GM18519 (cell line): ENCODE measurements around the gene IMMP2L.

Source experiments
- ATAC-seq: cut with Tn5 transposase; IDR thresholded peaks from one replicate; pipeline ENCODE4 v1.9.1; 2021; ENCODE audit warnings: mild to moderate bottlenecking, moderate library complexity; ENCODE audit not compliant: unreplicated experiment, low FRiP score

Gene IMMP2L

DNA sequence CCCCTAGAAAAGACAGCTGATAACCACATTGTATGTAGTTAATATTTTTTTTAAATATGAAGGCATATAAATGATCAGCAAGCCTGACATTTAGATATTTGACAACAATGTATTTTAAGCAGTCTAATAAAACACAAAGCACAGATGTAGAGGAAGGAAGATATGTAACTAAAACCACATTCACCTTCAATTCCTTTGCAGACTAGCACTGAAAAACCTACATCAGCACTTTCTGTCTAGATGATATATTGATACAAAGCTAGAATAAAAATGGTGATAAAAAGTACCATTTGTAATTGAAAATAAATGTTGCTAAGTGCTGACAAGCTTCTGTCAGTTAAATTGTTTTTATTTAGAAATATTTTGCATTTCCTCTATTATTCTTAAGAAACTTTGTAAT lies 153.6 kb downstream of the IMMP2L start:
- ATAC-seq, result no peak

DNA sequence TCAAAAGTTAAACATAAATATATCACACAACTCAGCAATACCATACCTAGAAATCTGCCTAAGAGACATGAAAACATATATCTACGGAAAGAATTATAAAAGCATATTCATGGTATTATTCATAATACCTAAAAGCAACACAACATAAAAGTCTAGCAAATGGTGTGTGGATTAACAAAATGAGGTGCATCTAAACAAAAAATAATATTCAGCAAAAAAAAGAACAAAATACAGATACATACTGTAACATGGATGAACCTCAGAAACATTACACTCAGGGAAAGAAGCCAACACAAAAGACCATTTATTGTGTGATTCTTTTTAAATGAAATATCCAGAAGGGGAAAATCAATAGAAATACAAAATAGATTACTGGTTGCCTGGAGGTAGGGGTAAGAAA lies 155.0 kb downstream of the IMMP2L start:
- ATAC-seq, result no peak

DNA sequence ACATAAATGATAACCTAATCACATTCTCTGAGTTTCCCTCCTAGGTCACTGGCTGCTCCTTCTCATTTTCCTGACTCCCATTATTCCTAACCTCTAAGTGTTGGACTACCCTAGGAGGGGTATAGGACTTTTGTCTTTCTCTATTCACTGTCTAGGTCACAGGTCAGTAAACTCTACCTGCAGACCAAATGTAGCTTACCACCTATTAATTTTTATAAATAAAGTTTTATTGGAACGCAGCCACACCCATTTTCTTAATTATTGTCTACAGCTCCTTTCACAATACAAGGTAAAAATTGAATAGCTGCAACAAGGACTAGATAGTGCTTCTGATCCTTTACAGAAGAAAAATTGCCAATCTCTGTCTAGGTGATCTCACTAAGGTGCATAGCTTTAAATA lies 156.7 kb downstream of the IMMP2L start:
- ATAC-seq, result no peak

DNA sequence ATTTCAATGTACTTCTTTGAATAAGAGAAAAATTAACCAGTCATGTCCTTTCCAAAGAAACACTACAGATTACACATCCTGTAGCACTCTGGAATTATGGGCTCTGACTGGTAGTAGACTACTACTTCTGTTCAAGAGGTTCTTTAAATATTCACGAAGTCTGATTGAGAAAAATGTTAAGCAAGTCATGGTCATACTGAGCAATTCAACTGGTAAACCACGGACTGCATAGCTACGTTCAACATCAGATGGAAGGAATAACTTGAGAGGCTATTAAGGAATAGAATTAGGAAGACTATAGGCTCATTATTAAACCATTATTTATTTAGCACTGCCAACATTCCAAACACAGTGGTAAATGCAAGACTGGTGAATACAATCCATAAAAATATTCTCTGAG lies 160.8 kb downstream of the IMMP2L start:
- no peak for ATAC-seq

DNA sequence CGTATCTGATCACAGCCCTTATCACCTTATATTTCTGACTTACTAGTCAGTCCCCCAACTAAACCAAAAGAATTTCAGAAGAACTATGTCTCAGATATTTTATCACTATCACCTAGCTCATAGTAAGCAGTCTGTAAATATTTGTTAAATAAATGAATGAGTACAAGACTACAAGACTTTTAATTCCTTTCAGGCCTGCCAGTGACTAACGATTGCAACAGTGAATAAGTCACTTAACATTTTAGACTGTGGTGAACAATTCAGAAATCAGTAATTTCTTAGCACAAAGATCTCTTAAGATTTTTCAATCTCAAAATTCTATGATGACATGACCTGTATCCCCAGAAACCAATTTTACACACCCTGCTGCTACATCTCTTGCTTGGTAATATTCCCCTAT lies 162.2 kb downstream of the IMMP2L start:
- ATAC-seq, result no peak

DNA sequence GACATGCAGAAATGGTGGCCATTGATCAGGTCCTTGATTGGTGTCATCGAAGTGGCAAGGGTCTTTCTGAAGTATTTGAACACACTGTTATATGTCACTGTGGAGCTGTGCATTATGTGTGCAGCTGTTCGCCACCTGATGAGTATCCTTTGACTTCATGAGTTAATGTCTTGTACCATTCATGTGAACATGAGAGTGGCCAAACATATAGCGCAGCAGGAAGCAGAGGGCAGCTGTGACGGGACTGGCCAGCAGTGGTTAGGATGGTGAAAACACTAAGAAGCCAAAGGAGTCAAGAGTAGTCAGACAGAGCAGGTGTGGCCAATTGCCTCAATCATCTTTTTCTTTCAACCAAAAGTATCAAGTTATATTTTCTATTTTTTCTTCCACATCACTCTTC lies 167.4 kb downstream of the IMMP2L start:
- ATAC-seq, result no peak

DNA sequence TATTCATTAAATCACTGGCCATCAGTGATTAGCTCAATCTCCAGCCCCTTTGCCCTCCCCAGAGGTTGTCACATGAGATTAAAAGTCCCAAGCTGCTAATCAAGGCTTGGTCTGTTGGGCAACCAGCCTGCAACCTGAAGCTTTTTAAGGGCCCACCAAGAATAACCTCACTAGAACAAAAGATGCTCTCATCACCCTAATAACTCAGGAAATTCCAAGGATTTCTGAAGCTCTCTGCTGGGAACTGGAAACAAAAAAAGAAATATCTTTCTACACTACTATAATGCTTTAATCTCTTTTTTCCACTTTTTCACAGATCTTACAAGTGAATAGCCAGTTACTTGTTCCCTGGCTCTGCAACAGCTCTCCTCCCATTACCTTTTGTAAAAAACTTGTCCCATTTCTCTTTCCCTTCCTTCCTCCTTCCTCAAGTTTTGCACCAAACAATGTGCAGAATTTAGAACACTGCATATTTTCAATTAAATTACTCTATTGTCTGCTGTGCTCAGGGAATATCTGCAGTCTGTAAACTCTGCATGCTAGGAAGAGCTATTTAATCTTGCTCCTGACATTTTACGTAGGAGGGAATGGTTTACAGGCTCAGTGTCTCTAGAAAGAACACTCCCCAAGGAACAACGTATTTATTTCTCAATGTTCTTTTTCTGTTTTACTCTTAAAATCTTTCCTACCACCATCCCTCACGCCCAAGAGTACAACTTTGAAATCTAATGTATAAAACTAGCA lies 169.1 kb downstream of the IMMP2L start:
- no peak for ATAC-seq

DNA sequence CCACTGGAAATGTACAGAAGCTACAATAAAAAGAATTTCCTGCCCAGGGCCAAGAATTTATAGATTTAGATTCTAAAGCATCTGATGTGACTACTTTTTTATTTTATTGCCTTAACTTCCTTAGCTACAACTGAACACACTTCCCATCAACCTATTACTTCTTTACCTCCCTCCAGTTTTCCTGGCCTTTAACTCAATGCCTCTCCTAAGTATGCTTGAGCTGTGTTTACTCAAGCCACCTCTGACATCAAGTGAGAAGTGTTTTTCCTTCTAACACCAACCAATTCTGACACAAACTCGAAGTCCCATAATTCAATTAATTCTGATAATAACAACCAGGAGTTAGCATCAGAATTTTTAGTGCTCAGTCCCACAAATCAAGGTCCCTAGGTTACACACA lies 170.0 kb downstream of the IMMP2L start:
- ATAC-seq, result no peak

DNA sequence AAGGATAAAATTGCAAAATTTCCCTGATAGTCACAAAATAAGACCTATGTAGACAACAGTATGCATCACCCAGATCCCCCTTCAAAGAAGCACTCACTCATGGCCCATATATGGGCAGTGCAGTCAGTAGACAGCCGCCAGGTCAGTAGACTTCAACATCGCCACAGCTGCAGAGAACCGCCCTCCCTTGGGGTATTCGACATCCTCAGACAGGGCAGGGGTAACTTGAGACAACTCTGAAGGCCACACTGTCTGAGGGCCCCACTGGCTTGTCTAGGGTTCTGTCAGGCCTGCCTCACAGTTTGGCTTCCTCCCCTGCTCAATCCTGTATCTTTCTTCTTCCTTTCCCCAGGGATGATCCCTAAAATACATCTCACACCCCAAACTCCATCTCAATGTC lies 172.3 kb downstream of the IMMP2L start:
- ATAC-seq, result no peak

DNA sequence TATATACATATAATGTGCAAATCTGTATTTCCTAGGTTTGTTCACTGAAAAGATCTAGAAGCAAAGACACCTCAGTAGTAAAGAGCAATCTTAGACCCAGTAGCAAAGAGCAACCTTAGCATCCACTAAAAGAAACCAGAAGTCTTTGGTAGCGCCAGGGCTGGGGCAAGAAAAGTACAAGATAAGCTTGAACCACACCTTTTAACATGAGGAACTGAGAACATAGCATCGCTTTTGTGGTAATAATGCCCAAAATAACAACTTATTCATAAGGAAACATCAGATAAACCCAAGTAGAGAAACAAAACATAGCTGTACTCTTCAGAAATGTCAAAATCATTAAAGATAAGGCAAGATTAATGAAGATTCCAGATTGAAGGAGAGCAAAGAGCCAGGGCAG lies 173.4 kb downstream of the IMMP2L start:
- ATAC-seq, result peak; percentile 89

DNA sequence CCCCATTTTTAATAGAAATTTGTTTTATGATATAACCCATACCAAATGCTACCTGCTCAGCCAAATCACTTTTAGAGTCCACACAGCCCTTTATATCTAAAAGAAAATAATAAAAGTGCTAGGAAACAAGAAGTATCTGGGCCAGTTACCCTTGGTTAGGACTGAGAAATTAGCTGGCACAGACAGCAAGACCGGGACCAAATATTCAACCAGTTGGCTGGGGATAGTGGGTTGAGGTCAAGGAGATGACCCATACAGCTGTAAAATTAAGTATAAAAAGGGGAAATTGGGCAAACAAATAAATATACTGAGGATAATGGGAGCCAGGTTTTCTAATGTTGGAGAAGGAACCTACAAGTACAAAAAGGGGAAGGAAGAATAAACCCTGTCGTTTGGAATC lies 174.3 kb downstream of the IMMP2L start:
- ATAC-seq, result no peak

DNA sequence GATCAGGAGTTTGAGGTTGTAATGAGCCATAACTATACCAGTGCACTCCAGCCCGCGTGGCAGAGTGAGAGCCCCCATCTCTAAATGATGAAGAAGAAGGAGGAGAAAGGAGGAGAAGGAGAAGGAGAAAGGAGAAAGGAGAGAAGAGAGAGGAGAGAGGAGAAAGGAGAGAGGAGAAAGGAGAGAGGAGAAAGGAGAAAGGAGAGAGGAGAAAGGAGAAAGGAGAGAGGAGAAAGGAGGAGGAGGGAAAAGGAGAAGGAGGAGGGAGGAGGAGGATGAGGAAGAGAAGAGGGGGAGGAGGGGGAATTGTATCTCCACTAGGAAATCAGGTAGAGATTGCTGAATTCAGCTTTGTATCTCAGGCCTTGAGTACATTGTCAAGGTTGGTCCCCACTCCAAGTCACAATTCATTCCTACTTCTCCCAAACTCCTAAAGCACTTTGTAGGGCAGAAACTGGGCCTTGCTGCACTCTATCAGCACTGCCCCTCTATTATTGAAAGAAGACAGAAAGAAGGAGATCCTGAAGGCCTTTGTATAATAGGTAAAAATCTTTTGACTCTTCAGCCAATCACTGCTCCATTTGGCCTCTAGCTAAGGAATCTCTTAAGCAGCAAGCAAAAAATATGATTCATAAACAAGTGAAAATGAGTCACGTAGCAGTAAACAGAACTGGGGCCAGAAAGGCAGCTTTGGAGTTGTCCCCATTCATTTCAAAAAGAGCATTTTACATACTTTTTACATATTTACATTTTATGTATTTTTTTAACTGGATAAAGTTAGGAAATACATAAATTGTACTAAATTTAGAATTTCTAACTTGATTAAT lies 178.0 kb downstream of the IMMP2L start:
- no peak for ATAC-seq

DNA sequence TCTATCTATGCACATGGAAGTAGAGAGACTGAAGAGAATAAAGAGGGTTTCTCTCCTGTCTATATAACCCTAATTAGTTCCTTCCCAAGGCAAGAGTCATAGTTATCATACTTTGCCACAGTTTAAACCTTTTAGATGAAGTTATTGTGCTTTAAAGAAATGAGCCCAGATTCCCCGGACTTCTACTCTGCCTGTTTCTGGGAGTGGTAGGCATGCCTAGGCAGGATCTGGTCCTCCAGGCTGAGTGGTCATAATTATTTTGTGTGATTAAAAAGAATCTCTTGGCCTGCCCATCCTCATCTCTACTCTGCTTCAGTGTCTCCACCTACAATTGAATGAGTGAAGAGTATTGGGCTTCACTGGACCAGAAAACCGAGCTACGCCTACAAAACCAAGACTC lies 179.2 kb downstream of the IMMP2L start:
- no peak for ATAC-seq

DNA sequence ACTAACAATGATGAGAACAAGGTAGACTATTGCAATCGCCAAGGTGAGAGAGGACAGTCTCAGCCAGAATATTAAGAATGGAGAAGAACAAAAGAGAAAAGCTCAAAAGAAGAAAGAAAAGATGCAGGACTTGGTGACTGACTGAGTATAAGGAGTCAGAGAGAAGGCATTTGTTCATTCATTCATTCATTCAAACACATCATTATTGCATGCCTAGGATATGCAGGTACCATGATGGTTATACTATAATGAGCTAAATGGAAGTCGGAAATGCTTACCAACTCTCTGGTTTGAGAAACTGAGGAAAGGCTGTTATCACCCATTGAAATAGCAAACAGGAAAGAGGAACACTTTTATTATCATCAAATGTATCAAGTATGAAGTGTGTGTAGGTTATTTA lies 180.7 kb downstream of the IMMP2L start:
- ATAC-seq, result no peak

DNA sequence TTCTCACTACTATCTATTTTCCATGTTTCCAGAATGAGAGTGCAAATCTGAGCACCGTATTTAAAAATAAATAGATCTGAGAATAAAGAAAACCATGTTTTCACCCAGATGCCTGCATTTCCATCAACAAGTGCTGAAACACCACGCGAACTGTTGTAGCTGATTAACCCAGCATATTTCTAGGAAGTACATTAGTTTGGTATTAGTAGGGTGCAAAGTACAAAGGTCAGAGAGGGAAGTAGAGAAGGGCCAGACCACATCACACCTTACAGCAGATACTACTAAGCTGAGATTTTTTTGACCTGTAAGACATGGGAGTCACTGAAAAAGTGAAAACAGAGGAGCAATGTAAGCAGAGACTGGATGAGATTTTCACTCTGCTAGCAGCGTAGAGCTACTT lies 181.3 kb downstream of the IMMP2L start:
- no peak for ATAC-seq

DNA sequence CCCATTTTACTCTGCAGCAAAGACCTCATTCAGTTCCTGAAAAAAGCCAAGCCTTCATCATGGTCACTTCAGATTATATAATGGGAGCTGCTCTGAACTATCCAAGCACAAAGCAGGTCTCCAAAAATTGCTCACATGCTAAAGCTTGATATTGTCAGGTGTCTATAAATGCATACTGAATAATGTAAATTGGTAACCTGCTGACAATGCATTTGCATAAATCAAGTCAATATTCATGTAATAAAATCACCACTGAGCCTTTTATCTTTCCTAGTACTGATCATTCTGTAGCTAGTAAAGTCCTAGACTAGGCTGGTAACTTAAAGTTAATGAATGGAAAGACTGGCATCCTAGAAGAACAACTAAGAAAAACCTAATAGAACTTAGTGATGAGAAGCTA lies 188.3 kb downstream of the IMMP2L start:
- no peak for ATAC-seq

DNA sequence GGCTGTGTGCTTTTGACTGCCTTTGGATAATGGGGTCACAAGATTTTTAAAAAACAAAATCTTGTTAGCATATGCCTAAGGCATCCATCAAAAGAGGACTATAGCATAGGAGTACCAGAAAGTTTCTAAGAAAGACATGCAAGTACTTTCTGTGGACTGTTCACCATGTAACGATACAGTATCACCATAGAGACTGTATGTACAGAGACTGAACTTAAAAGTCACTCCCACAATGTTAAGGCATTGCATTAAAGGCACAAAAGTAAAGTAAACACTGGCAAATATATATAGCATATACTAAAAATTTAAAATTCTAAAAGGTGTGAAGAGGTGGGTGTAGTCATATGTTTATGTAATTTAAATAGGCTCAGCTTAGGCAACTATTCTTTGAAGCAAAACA lies 190.9 kb downstream of the IMMP2L start:
- no peak for ATAC-seq

DNA sequence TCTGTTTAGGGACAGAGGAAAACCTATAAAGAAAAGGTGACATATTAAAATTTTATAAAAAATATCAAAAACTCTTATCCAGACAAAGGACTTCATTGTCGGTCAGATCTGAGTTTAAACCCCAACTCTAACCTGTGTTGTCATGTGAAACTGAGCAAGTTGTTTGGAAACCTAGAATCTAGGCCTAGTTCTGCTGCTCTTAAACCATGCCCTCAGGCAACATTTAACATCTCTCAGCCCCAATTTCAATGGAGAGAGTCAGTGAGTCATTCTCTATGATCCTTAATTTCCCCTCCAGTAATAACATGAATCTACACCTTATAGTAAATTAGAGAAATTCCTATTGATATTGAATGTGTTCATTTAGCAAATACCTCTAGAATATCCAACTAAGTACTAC lies 192.3 kb downstream of the IMMP2L start:
- no peak for ATAC-seq

DNA sequence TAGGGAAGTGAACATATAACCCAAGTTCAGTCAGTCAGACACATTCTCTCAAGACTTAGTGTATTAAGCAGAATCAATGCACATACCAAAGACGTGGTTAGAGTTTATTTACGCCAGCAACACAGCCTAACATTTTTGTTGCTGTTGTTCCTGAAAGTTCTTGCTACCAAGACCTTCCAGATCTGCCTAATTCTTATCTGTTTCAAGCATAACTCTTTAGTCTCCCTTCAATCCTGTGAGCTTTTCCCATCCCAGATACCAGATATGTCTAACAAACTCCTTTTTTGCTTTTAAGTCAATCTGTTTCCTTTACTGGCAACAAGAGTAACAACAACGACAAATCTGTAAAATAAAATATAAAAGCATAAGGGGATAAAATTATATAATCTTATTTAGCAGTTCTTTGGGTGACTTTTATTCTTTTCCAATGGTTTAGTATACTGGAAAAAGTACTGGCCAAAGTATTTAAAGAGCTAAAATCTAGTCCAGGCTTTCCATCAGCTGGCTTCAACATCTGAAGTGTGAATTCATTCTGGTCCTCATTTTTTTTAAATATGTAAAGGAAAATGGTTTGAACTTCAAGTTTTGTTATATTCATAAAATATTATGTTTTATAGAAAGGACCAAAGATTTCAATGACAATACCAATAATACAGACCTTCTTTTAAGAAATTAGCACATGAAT lies 193.8 kb downstream of the IMMP2L start:
- ATAC-seq, result no peak

DNA sequence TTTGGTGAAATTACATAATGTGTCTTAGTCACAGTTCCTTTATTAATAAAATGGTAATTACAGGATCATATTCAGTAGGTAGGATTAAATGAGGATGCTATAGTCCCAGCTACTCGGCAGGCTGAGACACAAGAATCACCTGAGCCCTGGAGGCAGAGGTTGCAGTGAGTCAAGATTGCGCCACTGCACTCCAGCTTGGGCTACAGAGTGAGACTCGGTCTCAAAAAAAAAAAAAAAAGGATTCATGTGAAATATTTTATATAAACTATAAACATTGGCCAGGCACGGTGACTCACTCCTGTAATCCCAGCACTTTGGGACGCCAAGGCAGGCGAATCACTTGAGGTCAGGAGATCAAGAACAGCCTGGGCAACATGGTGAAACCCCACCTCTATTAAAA lies 197.9 kb downstream of the IMMP2L start:
- ATAC-seq, result no peak

DNA sequence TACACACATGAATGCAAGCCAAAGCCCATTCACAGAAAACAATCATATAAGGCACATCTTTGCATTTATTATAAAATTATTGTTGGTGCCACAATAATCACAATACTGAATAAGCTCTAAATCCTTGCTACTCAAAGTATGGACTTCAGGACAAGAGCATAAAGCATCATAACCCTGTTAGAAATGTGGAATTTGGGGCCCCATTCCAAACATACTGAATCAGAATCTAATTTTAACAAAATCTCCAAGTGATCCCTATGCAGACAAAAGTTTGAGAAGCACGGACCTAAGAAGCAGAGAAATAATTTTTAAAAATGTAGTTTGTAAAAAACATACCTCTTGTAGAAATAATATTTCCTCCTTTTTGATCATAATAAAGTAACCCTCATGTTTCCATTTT lies 199.2 kb downstream of the IMMP2L start:
- ATAC-seq, result no peak
